H9 (cell line): Measurements from ENCODE around the gene CYB5R3. TPM values are rescaled to one million over a fixed set of nuclear protein-coding genes. Genes with fewer than 3 reads are reported as not detected.

ENCODE experiments used
- DNase-seq: peaks from one replicate; pipeline ENCODE4 v3.0.0-alpha.2; 2017
- H2AFZ ChIP-seq: one replicate; pipeline ENCODE4 v1.6.1; 2013; ENCODE audit warnings: mild to moderate bottlenecking, low read length, control low read depth, moderate library complexity
- H2AK5ac ChIP-seq: 2 replicates; pipeline ENCODE4 v1.6.1; 2013; ENCODE audit warnings: low read length, control low read depth, mixed read lengths; ENCODE audit not compliant: insufficient read length
- H2BK120ac ChIP-seq: one replicate; pipeline ENCODE4 v1.6.1; 2013; ENCODE audit warnings: low read depth, mild to moderate bottlenecking, low read length, control low read depth, inconsistent platforms; ENCODE audit not compliant: poor library complexity, severe bottlenecking
- H2BK12ac ChIP-seq: 2 replicates; pipeline ENCODE4 v1.6.1; 2013; ENCODE audit warnings: low read length, control low read depth, mixed read lengths, low read depth; ENCODE audit not compliant: insufficient read length
- H2BK15ac ChIP-seq: 2 replicates; pipeline ENCODE4 v1.6.1; 2013; ENCODE audit warnings: low read depth, low read length, control low read depth
- H2BK20ac ChIP-seq: one replicate; pipeline ENCODE4 v1.6.1; 2013; ENCODE audit warnings: low read depth, mild to moderate bottlenecking, low read length, control low read depth, inconsistent platforms; ENCODE audit not compliant: poor library complexity, severe bottlenecking
- H2BK5ac ChIP-seq: 2 replicates; pipeline ENCODE4 v1.6.1; 2013; ENCODE audit warnings: low read length, control low read depth, mixed read lengths; ENCODE audit not compliant: insufficient read length
- H3K14ac ChIP-seq: 2 replicates; pipeline ENCODE4 v1.6.1; 2013; ENCODE audit warnings: low read length, control low read depth; ENCODE audit not compliant: insufficient read depth
- H3K18ac ChIP-seq: 2 replicates; pipeline ENCODE4 v1.6.1; 2013; ENCODE audit warnings: low read depth, mild to moderate bottlenecking, mixed read lengths, low read length, control low read depth; ENCODE audit not compliant: insufficient read length
- H3K23ac ChIP-seq: 2 replicates; pipeline ENCODE4 v1.6.1; 2013; ENCODE audit warnings: low read length, control low read depth, mixed read lengths, low read depth; ENCODE audit not compliant: insufficient read length
- H3K23me2 ChIP-seq: 2 replicates; pipeline ENCODE4 v1.6.1; 2013; ENCODE audit warnings: low read depth, mild to moderate bottlenecking, mixed read lengths, low read length, control low read depth; ENCODE audit not compliant: insufficient read length, poor library complexity, severe bottlenecking
- H3K27ac ChIP-seq: 2 replicates; pipeline ENCODE4 v1.5.1; 2013; ENCODE audit warnings: low read length, control low read depth, mixed read lengths, low read depth; ENCODE audit not compliant: insufficient read length
- H3K27me3 ChIP-seq: 2 replicates; pipeline ENCODE4 v1.6.1; 2013; ENCODE audit warnings: low read length, control low read depth, inconsistent platforms; ENCODE audit not compliant: insufficient read depth
- H3K4ac ChIP-seq: 2 replicates; pipeline ENCODE4 v1.6.1; 2013; ENCODE audit warnings: low read depth, mild to moderate bottlenecking, control low read depth, inconsistent platforms, low read length, moderate library complexity
- H3K4me1 ChIP-seq: 2 replicates; pipeline ENCODE4 v1.6.1; 2013; ENCODE audit warnings: low read length, control low read depth, inconsistent platforms; ENCODE audit not compliant: insufficient read depth
- H3K4me2 ChIP-seq: 2 replicates; pipeline ENCODE4 v1.6.1; 2013; ENCODE audit warnings: low read length, control low read depth, mixed read lengths; ENCODE audit not compliant: insufficient read length, insufficient read depth
- H3K56ac ChIP-seq: 2 replicates; pipeline ENCODE4 v1.6.1; 2013; ENCODE audit warnings: low read depth, mild to moderate bottlenecking, mixed read lengths, low read length, control low read depth; ENCODE audit not compliant: insufficient read length
- H3K79me1 ChIP-seq: 2 replicates; pipeline ENCODE4 v1.6.1; 2013; ENCODE audit warnings: low read depth, mild to moderate bottlenecking, moderate library complexity, low read length, control low read depth, inconsistent platforms; ENCODE audit not compliant: insufficient read depth, poor library complexity, severe bottlenecking
- H3K79me2 ChIP-seq: 2 replicates; pipeline ENCODE4 v1.6.1; 2013; ENCODE audit warnings: low read length, control low read depth, inconsistent platforms; ENCODE audit not compliant: insufficient read depth
- H3K9ac ChIP-seq: 2 replicates; pipeline ENCODE4 v1.6.1; 2013; ENCODE audit warnings: low read length, control low read depth, mixed read lengths; ENCODE audit not compliant: insufficient read length; ENCODE audit errors: extremely low read depth
- H3K9me3 ChIP-seq: one replicate; pipeline ENCODE4 v1.6.1; 2013; ENCODE audit warnings: low read depth, low read length, inconsistent platforms; ENCODE audit not compliant: control insufficient read depth
- H3T11ph ChIP-seq: one replicate; pipeline ENCODE4 v1.6.1; 2013; ENCODE audit warnings: mild to moderate bottlenecking, low read length, control low read depth, inconsistent platforms
- H4K20me1 ChIP-seq: one replicate; pipeline ENCODE4 v1.6.1; 2013; ENCODE audit not compliant: control insufficient read depth, insufficient read length, insufficient read depth
- H4K5ac ChIP-seq: 2 replicates; pipeline ENCODE4 v1.6.1; 2013; ENCODE audit warnings: low read depth, mild to moderate bottlenecking, mixed read lengths, low read length, control low read depth; ENCODE audit not compliant: insufficient read length
- H4K8ac ChIP-seq: replicated peaks from 2 replicates; pipeline ENCODE4 v1.6.1; 2013; ENCODE audit warnings: low read length, control low read depth, mixed read lengths, low read depth; ENCODE audit not compliant: insufficient read length
- H4K91ac ChIP-seq: 2 replicates; pipeline ENCODE4 v1.6.1; 2013; ENCODE audit warnings: low read depth, mild to moderate bottlenecking, moderate library complexity, mixed read lengths, low read length, control low read depth; ENCODE audit not compliant: insufficient read length
- H3K27ac Mint-ChIP-seq, 3 experiments: 2 replicates in 2 of 3; 3 replicates in 1 of 3; pipeline ENCODE4 v1.8.0; 2020 to 2021; ENCODE audit warnings: mixed read lengths in 3 of 3, mild to moderate bottlenecking in 1 of 3, moderate library complexity in 1 of 3
- H3K27me3 Mint-ChIP-seq: 2 replicates; pipeline ENCODE4 v1.8.0; 2021; ENCODE audit warnings: low read depth, mild to moderate bottlenecking, moderate library complexity, mixed read lengths
- H3K36me3 Mint-ChIP-seq, 3 experiments: 2 replicates in 2 of 3; 3 replicates in 1 of 3; pipeline ENCODE4 v1.8.0; 2020 to 2021; ENCODE audit warnings: low read depth in 3 of 3, mixed read lengths in 3 of 3; ENCODE audit not compliant: insufficient read depth in 1 of 3
- H3K4me1 Mint-ChIP-seq, 2 experiments: 2 replicates each; pipeline ENCODE4 v1.8.0; 2020; ENCODE audit warnings: mixed read lengths in 2 of 2
- H3K4me3 Mint-ChIP-seq, 2 experiments: 2 replicates in 1 of 2; 3 replicates in 1 of 2; pipeline ENCODE4 v1.8.0; 2020 to 2021; ENCODE audit warnings: mild to moderate bottlenecking in 2 of 2, mixed read lengths in 2 of 2, moderate library complexity in 1 of 2
- H3K9me3 Mint-ChIP-seq, 2 experiments: 2 replicates in 1 of 2; 3 replicates in 1 of 2; pipeline ENCODE4 v1.8.0; 2020; ENCODE audit warnings: mild to moderate bottlenecking in 2 of 2, mixed read lengths in 2 of 2, moderate library complexity in 1 of 2
- WGBS: extraction: QIAGEN DNeasy Blood & Tissue Kit; methylation state at CpG from one replicate; pipeline ENCODE4 v1.1.7; 2013; ENCODE audit warnings: missing lambda C conversion rate, low lambda C conversion rate, mixed read lengths; ENCODE audit not compliant: insufficient read length; ENCODE audit errors: extremely low coverage; 5-methylcytosine and 5-hydroxymethylcytosine counted together
- total RNA-seq: library from RNA; stranded (reverse); gene quantifications from 2 replicates; pipeline ENCODE4 v1.2.1, GENCODE V29; 2021
- TF ChIP-seq, protein P1 (sequence below): fragments of 200-600 bp; sonication (generic); conservative IDR thresholded peaks from 3 replicates; pipeline ENCODE4 v1.8.0; 2021; ENCODE audit warnings: antibody characterized with exemption, mild to moderate bottlenecking

The CYB5R3 gene
- total RNA-seq, 1 experiment from 2014 or later, result 97.4 TPM

- TF ChIP-seq, protein P1, sequence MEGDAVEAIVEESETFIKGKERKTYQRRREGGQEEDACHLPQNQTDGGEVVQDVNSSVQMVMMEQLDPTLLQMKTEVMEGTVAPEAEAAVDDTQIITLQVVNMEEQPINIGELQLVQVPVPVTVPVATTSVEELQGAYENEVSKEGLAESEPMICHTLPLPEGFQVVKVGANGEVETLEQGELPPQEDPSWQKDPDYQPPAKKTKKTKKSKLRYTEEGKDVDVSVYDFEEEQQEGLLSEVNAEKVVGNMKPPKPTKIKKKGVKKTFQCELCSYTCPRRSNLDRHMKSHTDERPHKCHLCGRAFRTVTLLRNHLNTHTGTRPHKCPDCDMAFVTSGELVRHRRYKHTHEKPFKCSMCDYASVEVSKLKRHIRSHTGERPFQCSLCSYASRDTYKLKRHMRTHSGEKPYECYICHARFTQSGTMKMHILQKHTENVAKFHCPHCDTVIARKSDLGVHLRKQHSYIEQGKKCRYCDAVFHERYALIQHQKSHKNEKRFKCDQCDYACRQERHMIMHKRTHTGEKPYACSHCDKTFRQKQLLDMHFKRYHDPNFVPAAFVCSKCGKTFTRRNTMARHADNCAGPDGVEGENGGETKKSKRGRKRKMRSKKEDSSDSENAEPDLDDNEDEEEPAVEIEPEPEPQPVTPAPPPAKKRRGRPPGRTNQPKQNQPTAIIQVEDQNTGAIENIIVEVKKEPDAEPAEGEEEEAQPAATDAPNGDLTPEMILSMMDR, result no peak
- no peak overlapping the region for H2BK12ac ChIP-seq
- H3K27me3 ChIP-seq, result no peaks in the 10 kb centered on the region
- H3K9ac ChIP-seq, result no peak overlapping the region
- H2BK15ac ChIP-seq, result no peak overlapping the region
- no peak overlapping the region for H2BK5ac ChIP-seq
- no peak overlapping the region for H3K23ac ChIP-seq
- no peaks in the 10 kb centered on the region for H3K79me2 ChIP-seq
- no peak overlapping the region for H2AFZ ChIP-seq
- peaks cover 2% of the 10 kb centered on the region; the same call in 1 of the 2 replicates for H3K4me1 ChIP-seq
- H3K4me2 ChIP-seq, result no peak overlapping the region
- no peak overlapping the region for H4K5ac ChIP-seq
- H3K4me1 Mint-ChIP-seq, result peaks cover 9 to 17% of the 10 kb centered on the region in 2 experiments
- no peak overlapping the region for H3K27ac ChIP-seq
- H4K20me1 ChIP-seq, result no peaks in the 10 kb centered on the region
- no peak overlapping the region for H3K56ac ChIP-seq
- H2AK5ac ChIP-seq, result no peak overlapping the region
- no peaks in the 10 kb centered on the region for H3K23me2 ChIP-seq
- H3K36me3 Mint-ChIP-seq, result no peaks in the 10 kb centered on the region; a peak in 1 of 7 replicates
- H3T11ph ChIP-seq, result no peak overlapping the region
- no peaks in the 10 kb centered on the region for H3K9me3 ChIP-seq
- no CpG with 5 or more reads among the region's 25 CpGs for WGBS
- H3K27ac Mint-ChIP-seq, result no peak overlapping the region
- H3K79me1 ChIP-seq, result no peaks in the 10 kb centered on the region
- H3K4me3 Mint-ChIP-seq, result no peak overlapping the region
- H3K27me3 Mint-ChIP-seq, result no peaks in the 10 kb centered on the region
- H4K91ac ChIP-seq, result no peak overlapping the region
- H3K18ac ChIP-seq, result no peak overlapping the region
- H2BK120ac ChIP-seq, result no peak overlapping the region
- no peak overlapping the region for H3K14ac ChIP-seq
- no peak overlapping the region for H4K8ac ChIP-seq
- H3K4ac ChIP-seq, result no peak overlapping the region
- H2BK20ac ChIP-seq, result no peak overlapping the region
- no peaks in the 10 kb centered on the region for H3K9me3 Mint-ChIP-seq
- DNase-seq, result no peak
These were observed 44.8 kb upstream of the CYB5R3 start for GRCh38 chr22:42693763-42694683.
